ENCODE results near the gene DGCR2. TPM values are rescaled to one million over a fixed set of nuclear protein-coding genes. Genes with fewer than 3 reads are reported as not detected.

Gene DGCR2
- total and polyA plus RNA-seq, 4 donors, result 61.5 to 123 (median 94.6) TPM

DNA sequence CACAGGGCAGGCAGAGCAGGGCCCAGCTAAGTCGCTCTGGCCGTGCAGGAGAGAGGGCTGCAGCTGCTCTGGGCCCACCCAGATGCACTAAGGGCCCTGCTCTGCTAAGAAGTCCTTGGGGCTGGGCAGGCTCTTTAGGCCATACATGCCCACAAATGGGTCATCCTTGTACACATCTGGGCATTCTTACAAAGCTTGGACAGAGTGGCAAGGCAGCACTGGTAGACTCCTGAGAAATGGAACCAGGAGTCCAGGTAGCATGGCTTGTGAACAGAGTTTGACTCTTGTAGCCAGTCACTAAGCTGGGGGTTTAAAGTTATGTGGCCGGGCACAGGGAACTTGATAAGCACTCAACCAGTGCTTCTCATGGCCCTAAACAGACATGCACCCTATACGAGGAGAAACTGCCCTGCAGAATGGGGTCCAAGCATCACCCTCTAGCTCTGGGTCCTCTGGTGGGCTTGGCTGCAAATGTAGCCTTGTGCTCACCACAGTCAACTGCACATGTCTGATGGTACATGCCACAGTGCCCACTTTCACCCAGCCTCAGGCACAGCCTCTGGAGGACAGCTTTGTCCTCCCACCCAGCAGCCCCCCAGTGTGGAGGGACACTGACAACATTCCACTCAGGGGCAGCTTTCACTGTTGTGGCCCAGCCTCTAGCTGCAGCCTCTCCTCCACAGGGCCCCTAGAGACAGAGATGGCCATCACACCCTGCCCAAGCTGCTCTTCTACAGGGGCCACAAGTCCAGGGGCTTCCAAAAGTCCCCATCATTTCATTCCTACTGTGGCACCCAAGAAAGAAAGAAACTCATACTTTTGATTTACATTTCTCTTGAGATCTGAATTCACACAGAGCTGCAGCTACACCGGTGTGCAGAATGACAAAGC is 75.2 kb downstream of the DGCR2 start:
- no peak for DNase-seq (ENCODE audit: low read depth in 4 of 6, low spot score in 6 of 6)
- H3K4me1 ChIP-seq (ENCODE audit: control insufficient read depth, insufficient read depth, low read length), result no peaks in the 10 kb centered on the region
- WGBS (ENCODE audit: insufficient coverage), result 98% methylated on average over 4 of the region's 5 CpGs

DNA sequence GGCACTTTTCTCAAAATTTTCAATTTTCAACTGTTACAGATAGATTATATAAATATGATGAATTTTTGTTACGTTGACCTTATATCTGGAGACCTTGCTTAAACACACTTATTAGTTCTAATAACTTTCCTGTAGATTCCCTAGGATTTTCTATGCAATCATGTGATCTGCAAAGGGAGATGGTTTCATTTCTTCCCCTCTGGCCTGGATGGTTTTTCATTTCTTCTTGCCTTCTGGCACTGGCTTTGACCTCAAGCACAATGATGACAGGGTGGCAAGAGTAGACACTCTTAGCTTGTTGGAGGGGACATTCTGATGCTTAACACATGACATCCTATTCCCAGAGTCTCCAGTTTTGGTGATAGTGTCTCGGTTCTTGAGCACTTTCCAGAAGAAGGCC is 75.9 kb downstream of the DGCR2 start:
- Histone ChIP-seq H3K27ac (ENCODE audit: low read depth, low read length) (no peak overlapping the region), H3K36me3 (ENCODE audit: control insufficient read depth, insufficient read depth, low read length) (peaks cover 73% of the 10 kb centered on the region), H3K4me3 (ENCODE audit: low read depth, low read length) (no peak overlapping the region), H3K4me1 (ENCODE audit: control insufficient read depth, insufficient read depth, low read length) (no peaks in the 10 kb centered on the region), H3K9me3 (ENCODE audit: control insufficient read depth, insufficient read depth, low read length) (no peaks in the 10 kb centered on the region), H3K27me3 (ENCODE audit: control insufficient read depth, insufficient read depth, low read length) (no peaks in the 10 kb centered on the region)
- DNase-seq (ENCODE audit: low read depth in 4 of 6, low spot score in 6 of 6), result no peak
- 100% methylated on average over 1 of the region's 2 CpGs for WGBS (ENCODE audit: insufficient coverage)

More for the DNA sequence above, 75.2 kb downstream of the DGCR2 start:
- Histone ChIP-seq H3K27ac (ENCODE audit: low read depth, low read length) (no peak overlapping the region), H3K4me3 (ENCODE audit: low read depth, low read length) (no peak overlapping the region), H3K9me3 (ENCODE audit: control insufficient read depth, insufficient read depth, low read length) (no peaks in the 10 kb centered on the region), H3K27me3 (ENCODE audit: control insufficient read depth, insufficient read depth, low read length) (no peaks in the 10 kb centered on the region), H3K36me3 (ENCODE audit: control insufficient read depth, insufficient read depth, low read length) (peaks cover 66% of the 10 kb centered on the region)

DNA sequence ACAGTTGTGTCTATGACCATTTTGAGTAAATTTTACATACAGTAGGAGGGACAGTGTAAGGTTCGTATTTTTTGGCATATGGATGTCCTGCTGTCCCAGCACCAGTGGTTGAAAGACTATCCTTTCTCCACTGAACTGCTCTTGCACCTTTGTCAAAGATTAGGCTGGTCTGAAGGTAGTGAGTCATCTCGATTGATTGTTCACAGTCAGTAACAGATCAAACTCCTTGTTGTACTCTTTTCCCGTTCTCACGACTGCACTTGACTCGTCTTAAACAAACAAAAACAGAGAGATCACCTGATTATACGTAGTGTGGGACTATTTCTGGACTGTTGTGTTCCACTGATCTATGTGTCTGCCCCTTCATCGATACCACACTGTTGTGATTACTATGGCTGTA is 77.1 kb downstream of the DGCR2 start:
- H3K4me3 ChIP-seq (ENCODE audit: low read depth, low read length), result no peak overlapping the region
- DNase-seq (ENCODE audit: low read depth in 4 of 6, low spot score in 6 of 6), result no peak
- no peak overlapping the region for H3K27ac ChIP-seq (ENCODE audit: low read depth, low read length)
- no CpG with 5 or more reads among the region's 7 CpGs for WGBS (ENCODE audit: insufficient coverage)
- no peaks in the 10 kb centered on the region for H3K9me3 ChIP-seq (ENCODE audit: control insufficient read depth, insufficient read depth, low read length)
- H3K36me3 ChIP-seq (ENCODE audit: control insufficient read depth, insufficient read depth, low read length), result peaks cover 85% of the 10 kb centered on the region
- H3K4me1 ChIP-seq (ENCODE audit: control insufficient read depth, insufficient read depth, low read length), result no peaks in the 10 kb centered on the region
- H3K27me3 ChIP-seq (ENCODE audit: control insufficient read depth, insufficient read depth, low read length), result no peaks in the 10 kb centered on the region

DNA sequence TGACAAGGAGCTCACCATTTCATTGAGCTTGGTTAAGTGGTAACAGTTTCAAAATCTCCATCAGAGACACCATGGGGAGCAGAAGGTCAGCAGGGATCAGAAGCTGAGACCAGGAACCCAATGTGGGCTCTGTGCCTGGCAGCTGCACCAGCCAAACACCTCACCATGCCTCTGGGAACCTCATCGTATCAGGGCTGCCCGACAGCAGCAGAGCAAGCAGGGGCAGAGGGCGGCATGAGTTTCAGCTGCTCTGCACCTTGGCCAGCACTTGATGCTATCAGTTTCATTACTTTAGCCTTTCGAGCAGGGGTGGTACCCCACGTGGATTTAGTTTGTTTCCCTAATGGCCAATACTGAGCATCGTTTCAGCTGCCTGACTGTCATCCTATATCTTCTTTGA is 77.8 kb downstream of the DGCR2 start:
- peaks cover 89% of the 10 kb centered on the region for H3K36me3 ChIP-seq (ENCODE audit: control insufficient read depth, insufficient read depth, low read length)
- H3K4me1 ChIP-seq (ENCODE audit: control insufficient read depth, insufficient read depth, low read length), result no peaks in the 10 kb centered on the region
- no peaks in the 10 kb centered on the region for H3K9me3 ChIP-seq (ENCODE audit: control insufficient read depth, insufficient read depth, low read length)
- 94% methylated on average over 4 of the region's 6 CpGs for WGBS (ENCODE audit: insufficient coverage)
- no peak for DNase-seq (ENCODE audit: low read depth in 4 of 6, low spot score in 6 of 6)
- H3K27me3 ChIP-seq (ENCODE audit: control insufficient read depth, insufficient read depth, low read length), result no peaks in the 10 kb centered on the region
- no peak overlapping the region for H3K4me3 ChIP-seq (ENCODE audit: low read depth, low read length)
- H3K27ac ChIP-seq (ENCODE audit: low read depth, low read length), result no peak overlapping the region

DNA sequence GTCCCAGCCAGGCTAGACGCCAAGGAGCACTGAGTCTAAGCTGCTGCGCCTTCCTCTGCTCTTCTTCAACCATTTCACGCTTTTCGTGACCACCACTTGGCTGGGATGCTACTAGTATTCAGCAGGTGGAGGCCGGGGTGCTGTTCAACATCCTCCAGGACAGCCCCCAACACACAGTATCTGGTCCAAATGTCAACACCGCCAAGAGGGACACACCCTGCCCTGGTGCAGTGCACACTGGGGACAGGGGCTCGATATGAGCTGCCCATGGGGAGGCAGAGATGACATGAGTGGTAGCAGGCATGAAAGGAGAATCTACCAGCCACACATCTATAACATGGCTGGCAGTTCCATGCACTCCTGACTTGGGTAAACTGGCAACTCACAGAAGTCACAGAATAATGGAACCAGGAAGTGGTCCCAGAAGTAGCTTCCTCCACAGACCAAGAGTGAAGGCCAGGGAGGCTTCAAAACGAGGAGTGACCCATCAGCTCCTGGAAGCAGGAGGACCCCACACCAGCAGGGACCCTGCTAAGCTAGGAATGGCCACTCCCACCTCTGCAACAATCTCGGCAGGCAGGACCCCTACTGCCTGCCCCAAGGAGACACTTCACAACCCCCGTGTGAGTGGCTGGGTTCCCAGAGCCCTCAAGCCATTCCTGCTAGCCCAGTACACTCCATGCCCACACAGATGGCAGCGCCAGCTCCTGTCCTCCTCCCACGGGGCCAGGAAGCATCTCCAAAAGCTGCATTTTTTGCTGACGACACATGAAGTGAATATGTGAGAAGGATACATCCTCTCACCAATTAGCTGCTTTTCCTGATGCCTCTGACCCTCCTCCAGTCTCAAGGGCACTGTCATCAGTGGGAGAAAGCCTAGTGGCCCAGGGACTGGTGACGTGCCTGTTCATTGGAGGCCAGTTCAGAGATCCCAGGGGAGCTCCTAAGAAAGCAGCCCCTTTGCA is 78.8 kb downstream of the DGCR2 start:
- Histone ChIP-seq H3K4me1 (ENCODE audit: control insufficient read depth, insufficient read depth, low read length) (no peaks in the 10 kb centered on the region), H3K4me3 (ENCODE audit: low read depth, low read length) (no peak overlapping the region), H3K9me3 (ENCODE audit: control insufficient read depth, insufficient read depth, low read length) (no peaks in the 10 kb centered on the region), H3K27me3 (ENCODE audit: control insufficient read depth, insufficient read depth, low read length) (no peaks in the 10 kb centered on the region), H3K27ac (ENCODE audit: low read depth, low read length) (no peak overlapping the region), H3K36me3 (ENCODE audit: control insufficient read depth, insufficient read depth, low read length) (peaks cover 91% of the 10 kb centered on the region)
- WGBS (ENCODE audit: insufficient coverage), result 79% methylated on average over 10 of the region's 14 CpGs
- DNase-seq (ENCODE audit: low read depth in 4 of 6, low spot score in 6 of 6), result no peak

DNA sequence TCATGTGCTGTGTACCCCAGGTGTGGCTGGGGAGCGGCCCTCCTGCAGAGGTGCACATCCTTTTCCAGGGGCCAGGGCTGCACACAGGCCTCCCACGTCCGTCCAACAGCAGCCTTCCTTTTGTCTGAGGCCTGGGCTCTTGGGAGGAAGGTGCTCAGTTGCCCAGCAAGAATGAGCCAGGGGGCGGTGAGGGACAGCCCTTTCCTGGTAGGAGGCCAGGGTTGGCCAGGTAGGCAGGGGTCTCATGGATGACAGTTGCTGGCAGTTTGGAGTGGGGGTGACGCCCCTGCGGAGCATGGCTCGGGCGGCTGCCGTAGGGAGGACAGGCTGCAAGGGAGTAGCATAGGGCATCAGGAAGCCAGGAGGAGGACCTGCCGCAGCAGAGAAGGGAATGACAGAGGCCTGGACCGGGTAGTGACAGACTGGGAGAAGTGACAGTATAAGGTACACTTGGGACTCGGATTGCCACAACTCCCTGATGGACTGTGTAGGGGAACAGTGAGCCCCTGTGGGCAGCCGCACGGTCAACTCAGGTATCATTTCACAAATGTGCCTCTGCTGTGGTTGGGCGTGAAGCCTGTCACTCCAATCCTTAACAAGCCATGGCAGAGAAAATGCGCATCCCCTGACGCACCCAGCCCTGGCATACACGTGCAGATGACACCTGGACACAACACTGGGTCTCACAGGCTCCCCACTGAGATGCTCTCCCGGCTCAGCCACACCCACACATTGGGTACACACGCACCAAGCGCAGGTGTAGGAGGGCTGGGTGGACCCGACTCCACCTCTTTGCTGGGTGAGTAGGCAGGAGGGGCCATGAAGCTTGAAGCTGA is 79.7 kb downstream of the DGCR2 start:
- 93% methylated on average over 22 of the region's 22 CpGs for WGBS (ENCODE audit: insufficient coverage)
- Histone ChIP-seq H3K36me3 (ENCODE audit: control insufficient read depth, insufficient read depth, low read length) (peaks cover 91% of the 10 kb centered on the region), H3K4me1 (ENCODE audit: control insufficient read depth, insufficient read depth, low read length) (no peaks in the 10 kb centered on the region), H3K27ac (ENCODE audit: low read depth, low read length) (no peak overlapping the region), H3K4me3 (ENCODE audit: low read depth, low read length) (no peak overlapping the region), H3K9me3 (ENCODE audit: control insufficient read depth, insufficient read depth, low read length) (no peaks in the 10 kb centered on the region), H3K27me3 (ENCODE audit: control insufficient read depth, insufficient read depth, low read length) (no peaks in the 10 kb centered on the region)
- DNase-seq (ENCODE audit: low read depth in 4 of 6, low spot score in 6 of 6), result no peak

DNA sequence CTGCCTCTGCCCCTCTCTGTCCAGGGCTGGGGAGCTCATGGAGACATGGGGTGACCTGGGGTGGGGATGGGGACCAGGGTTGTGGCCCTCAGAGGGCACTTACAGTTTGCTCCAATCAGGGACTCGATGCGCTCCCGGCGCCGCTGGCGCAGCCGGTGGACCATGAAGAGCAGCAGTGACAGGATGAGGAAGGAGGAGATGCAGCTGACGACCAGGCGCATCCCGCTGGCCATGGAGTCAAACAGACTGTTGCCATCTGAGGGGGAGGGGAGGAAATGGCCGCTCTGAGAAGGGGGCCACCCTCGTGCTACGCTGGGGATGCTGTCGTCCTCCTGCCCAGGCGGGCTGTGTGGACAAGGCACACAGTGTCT is 80.5 kb downstream of the DGCR2 start:
- 93% methylated on average over 11 of the region's 15 CpGs for WGBS (ENCODE audit: insufficient coverage)
- DNase-seq (ENCODE audit: low read depth in 4 of 6, low spot score in 6 of 6), result no peak
- Histone ChIP-seq H3K36me3 (ENCODE audit: control insufficient read depth, insufficient read depth, low read length) (peaks cover 91% of the 10 kb centered on the region), H3K27me3 (ENCODE audit: control insufficient read depth, insufficient read depth, low read length) (no peaks in the 10 kb centered on the region), H3K4me3 (ENCODE audit: low read depth, low read length) (no peak overlapping the region), H3K9me3 (ENCODE audit: control insufficient read depth, insufficient read depth, low read length) (no peaks in the 10 kb centered on the region), H3K27ac (ENCODE audit: low read depth, low read length) (no peak overlapping the region), H3K4me1 (ENCODE audit: control insufficient read depth, insufficient read depth, low read length) (no peaks in the 10 kb centered on the region)

DNA sequence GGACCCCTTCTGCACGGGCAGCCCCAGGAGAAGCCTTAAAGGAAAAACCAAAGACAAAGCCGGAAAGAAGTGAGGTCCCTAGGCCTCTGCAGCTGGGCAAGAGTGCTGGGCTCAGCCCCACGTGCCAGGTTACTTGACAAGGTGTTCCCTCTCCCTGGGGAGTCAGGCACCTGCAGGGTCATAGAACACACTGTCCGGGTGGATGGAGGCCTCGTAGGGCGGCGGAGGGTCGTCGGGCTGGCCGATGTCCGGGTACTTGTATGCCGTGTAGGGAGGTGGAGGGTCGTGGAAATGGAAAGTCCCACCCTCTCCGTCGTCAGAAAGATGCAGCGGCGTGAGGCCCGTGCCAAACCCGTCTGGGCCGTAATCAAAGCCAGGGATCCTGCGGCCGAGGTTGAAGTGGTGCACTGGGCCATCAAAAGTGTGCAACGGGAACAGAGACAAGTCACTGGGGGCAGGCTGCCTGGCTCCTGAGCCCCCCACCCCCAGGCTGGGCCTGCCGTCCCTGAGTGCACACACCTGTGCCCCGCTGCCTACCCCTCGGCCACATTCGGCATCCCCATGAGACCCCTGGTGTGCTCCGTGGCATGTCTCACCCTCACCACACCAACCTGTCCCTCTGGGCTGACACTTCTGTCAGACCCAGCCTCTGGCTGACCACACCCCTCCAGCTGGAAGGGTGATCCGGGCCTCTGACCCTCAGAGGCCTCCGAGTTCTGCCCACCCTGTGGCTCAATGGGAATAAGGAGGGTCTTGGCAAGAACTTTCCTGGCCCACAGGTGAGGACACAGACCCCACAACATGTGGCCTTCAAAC is 81.1 kb downstream of the DGCR2 start:
- Histone ChIP-seq H3K36me3 (ENCODE audit: control insufficient read depth, insufficient read depth, low read length) (peaks cover 91% of the 10 kb centered on the region), H3K27me3 (ENCODE audit: control insufficient read depth, insufficient read depth, low read length) (no peaks in the 10 kb centered on the region), H3K4me1 (ENCODE audit: control insufficient read depth, insufficient read depth, low read length) (no peaks in the 10 kb centered on the region), H3K27ac (ENCODE audit: low read depth, low read length) (no peak overlapping the region), H3K9me3 (ENCODE audit: control insufficient read depth, insufficient read depth, low read length) (no peaks in the 10 kb centered on the region), H3K4me3 (ENCODE audit: low read depth, low read length) (no peak overlapping the region)
- DNase-seq (ENCODE audit: low read depth in 4 of 6, low spot score in 6 of 6), result no peak
- WGBS (ENCODE audit: insufficient coverage), result 95% methylated on average over 21 of the region's 30 CpGs
